Suprapubic skin (tissue), 3 donors: ENCODE data around the gene DNPEP.

Experiments
- CTCF ChIP-seq, 2 donors: fragments of 200-600 bp in 1 of 2; fragments of 450-650 bp in 1 of 2; sonication (generic) in 1 of 2; IDR thresholded peaks; one replicate each; pipeline ENCODE4 v1.5.1; 2016 to 2019; ENCODE audit warnings: antibody characterized with exemption in 2 of 2, mild to moderate bottlenecking in 1 of 2, moderate library complexity in 1 of 2
- EP300 ChIP-seq: sonication (generic); formaldehyde crosslinking; IDR thresholded peaks from one replicate; pipeline ENCODE4 v1.6.1; 2017; ENCODE audit warnings: antibody characterized with exemption
- POLR2A ChIP-seq, 2 donors: fragments of 450-650 bp; IDR thresholded peaks; one replicate each; pipeline ENCODE4 v1.6.1; 2017; ENCODE audit warnings: antibody characterized with exemption in 2 of 2, mild to moderate bottlenecking in 2 of 2, moderate library complexity in 2 of 2

- TF ChIP-seq CTCF (IDR thresholded peaks at IDR 0.05) (no peak), EP300 (no peak), POLR2A (IDR thresholded peaks at IDR 0.05) (no peak)
Measured at GRCh38 chr2:219400562-219400961, 12.8 kb upstream of the DNPEP start.
